ENCODE measurements around the gene BMP2K. TPM values are rescaled to one million over a fixed set of nuclear protein-coding genes. Genes with fewer than 3 reads are reported as not detected.

BMP2K gene
- total and polyA plus RNA-seq, 3 donors from 2014 or later, result 64.9 to 110 (median 102) TPM

DNA sequence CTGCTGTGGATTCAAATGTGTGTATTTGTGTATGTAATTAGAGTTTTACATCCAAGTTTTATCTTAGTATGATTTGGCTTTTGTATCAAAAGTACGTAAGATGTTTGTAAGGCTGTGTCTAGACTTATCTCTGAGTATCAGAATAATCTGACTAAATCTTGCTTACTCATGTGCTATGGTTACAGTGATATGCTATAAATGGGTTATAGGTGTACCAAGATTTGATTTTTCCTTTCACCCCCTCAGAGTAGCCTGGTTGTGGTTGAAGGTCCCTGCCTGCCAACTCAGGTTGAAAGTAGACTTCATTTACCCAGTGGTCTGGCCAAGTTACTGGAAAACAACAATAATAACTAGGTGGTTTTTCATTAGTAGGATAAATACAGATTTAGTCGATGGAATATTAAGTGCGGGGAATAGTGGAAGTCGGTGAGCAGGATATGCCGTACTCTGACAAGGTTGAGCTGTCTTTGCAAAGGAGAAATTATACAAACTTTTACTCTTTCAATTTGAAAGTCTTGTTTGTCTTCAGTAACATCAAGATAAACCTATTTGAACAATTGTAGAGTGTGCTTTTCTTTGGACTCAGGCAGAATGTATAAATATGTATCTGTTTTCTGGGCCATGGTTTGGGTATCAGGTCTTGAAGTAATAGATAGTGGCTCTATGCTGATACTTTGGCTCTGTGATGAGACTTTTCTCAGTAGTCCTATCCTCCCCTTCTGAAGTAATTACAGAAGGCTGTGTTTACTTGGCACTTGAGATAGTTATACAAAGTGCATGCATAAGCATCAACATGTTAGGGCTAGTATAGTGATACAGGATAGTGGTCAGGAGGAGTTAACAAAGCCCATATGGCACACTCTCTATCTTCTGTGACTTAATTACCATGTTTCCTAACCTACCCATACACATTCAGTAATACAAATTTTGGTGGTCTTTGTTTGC is 23.7 kb downstream of the BMP2K start:
- Histone ChIP-seq H3K4me1 (peaks cover 13% of the 10 kb centered on the region), H3K27me3 (no peaks in the 10 kb centered on the region), H3K27ac (peak overlapping the region; percentile 8 to 35), H3K9me3 (no peaks in the 10 kb centered on the region), H3K4me3 (no peak overlapping the region), H3K36me3 (ENCODE audit: low read depth, missing control alignments) (no peaks in the 10 kb centered on the region)
- TF ChIP-seq, protein P1, sequence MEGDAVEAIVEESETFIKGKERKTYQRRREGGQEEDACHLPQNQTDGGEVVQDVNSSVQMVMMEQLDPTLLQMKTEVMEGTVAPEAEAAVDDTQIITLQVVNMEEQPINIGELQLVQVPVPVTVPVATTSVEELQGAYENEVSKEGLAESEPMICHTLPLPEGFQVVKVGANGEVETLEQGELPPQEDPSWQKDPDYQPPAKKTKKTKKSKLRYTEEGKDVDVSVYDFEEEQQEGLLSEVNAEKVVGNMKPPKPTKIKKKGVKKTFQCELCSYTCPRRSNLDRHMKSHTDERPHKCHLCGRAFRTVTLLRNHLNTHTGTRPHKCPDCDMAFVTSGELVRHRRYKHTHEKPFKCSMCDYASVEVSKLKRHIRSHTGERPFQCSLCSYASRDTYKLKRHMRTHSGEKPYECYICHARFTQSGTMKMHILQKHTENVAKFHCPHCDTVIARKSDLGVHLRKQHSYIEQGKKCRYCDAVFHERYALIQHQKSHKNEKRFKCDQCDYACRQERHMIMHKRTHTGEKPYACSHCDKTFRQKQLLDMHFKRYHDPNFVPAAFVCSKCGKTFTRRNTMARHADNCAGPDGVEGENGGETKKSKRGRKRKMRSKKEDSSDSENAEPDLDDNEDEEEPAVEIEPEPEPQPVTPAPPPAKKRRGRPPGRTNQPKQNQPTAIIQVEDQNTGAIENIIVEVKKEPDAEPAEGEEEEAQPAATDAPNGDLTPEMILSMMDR (IDR thresholded peaks at IDR 0.05), result no peak
- TF ChIP-seq POLR2A (IDR thresholded peaks at IDR 0.05), result no peak
- 59 to 84% methylated on average over 5 of the region's 5 CpGs for WGBS, 2 donors
- intact Hi-C loops (cut with DNase I; ENCODE audit: low total_unique reads), result no loop called here
- no peak for DNase-seq

GRCh38 chr4:78800965-78801364 is 24.8 kb downstream of the BMP2K start:
- TF ChIP-seq, protein P1 (IDR thresholded peaks at IDR 0.05), result no peak
- TF ChIP-seq POLR2A (IDR thresholded peaks at IDR 0.05), result no peak
- Histone ChIP-seq H3K36me3 (ENCODE audit: low read depth, missing control alignments) (no peaks in the 10 kb centered on the region), H3K4me1 (peaks cover 13% of the 10 kb centered on the region), H3K9me3 (no peaks in the 10 kb centered on the region), H3K4me3 (no peak overlapping the region), H3K27me3 (no peaks in the 10 kb centered on the region), H3K27ac (no peak overlapping the region)
- DNase-seq, result no peak
- intact Hi-C loops (cut with DNase I; ENCODE audit: low total_unique reads), result no loop called here

GRCh38 chr4:78803983-78804382 is 27.8 kb downstream of the BMP2K start:
- TF ChIP-seq, protein P1 (IDR thresholded peaks at IDR 0.05), result no peak
- no peak for TF ChIP-seq POLR2A (IDR thresholded peaks at IDR 0.05)
- intact Hi-C loops (cut with DNase I; ENCODE audit: low total_unique reads), result no loop called here
- Histone ChIP-seq H3K27me3 (no peaks in the 10 kb centered on the region), H3K27ac (no peak overlapping the region), H3K36me3 (ENCODE audit: low read depth, missing control alignments) (no peaks in the 10 kb centered on the region), H3K9me3 (no peaks in the 10 kb centered on the region), H3K4me3 (no peak overlapping the region), H3K4me1 (peaks cover 5% of the 10 kb centered on the region)
- no peak for DNase-seq
- WGBS, 2 donors, result 89 to 100% methylated on average over 1 of the region's 1 CpG

- no peak for DNase-seq
- Histone ChIP-seq H3K27ac (no peak overlapping the region), H3K4me3 (no peak overlapping the region), H3K27me3 (no peaks in the 10 kb centered on the region), H3K9me3 (no peaks in the 10 kb centered on the region), H3K36me3 (ENCODE audit: low read depth, missing control alignments) (no peaks in the 10 kb centered on the region), H3K4me1 (no peaks in the 10 kb centered on the region)
- 89 to 90% methylated on average over 6 of the region's 6 CpGs for WGBS, 2 donors
- TF ChIP-seq, protein P1 (IDR thresholded peaks at IDR 0.05), result no peak
- TF ChIP-seq POLR2A (IDR thresholded peaks at IDR 0.05), result no peak
- intact Hi-C loops (cut with DNase I; ENCODE audit: low total_unique reads), result no loop called here
These were observed 30.9 kb downstream of the BMP2K start for GRCh38 chr4:78806943-78807460.

All from testis (tissue), 3 donors.